H4 (cell line): ENCODE results near the gene SLC22A17. TPM values are rescaled to one million over a fixed set of nuclear protein-coding genes. Genes with fewer than 3 reads are reported as not detected.
A peak's percentile ranks its signal among the peaks of the same experiment; 100 is the strongest.
"Not testable (repeated sequence)": the region's sequence is repeated elsewhere in the genome, so short reads cannot be mapped to it uniquely, and the experiment has no call there.

ENCODE experiments used
- DNase-seq: peaks from one replicate; pipeline ENCODE4 v3.0.0-alpha.2; 2015; ENCODE audit warnings: low spot score
- total RNA-seq: library from RNA; depleted of rRNA; stranded (reverse); fragments of >200 nt; shearing (Covaris generic); gene quantifications from 2 replicates; pipeline ENCODE4 v1.2.3, GENCODE V29; 2014; rRNA removed

Gene SLC22A17
- 4.6 and 5.3 TPM in 2 replicates for total RNA-seq

DNA sequence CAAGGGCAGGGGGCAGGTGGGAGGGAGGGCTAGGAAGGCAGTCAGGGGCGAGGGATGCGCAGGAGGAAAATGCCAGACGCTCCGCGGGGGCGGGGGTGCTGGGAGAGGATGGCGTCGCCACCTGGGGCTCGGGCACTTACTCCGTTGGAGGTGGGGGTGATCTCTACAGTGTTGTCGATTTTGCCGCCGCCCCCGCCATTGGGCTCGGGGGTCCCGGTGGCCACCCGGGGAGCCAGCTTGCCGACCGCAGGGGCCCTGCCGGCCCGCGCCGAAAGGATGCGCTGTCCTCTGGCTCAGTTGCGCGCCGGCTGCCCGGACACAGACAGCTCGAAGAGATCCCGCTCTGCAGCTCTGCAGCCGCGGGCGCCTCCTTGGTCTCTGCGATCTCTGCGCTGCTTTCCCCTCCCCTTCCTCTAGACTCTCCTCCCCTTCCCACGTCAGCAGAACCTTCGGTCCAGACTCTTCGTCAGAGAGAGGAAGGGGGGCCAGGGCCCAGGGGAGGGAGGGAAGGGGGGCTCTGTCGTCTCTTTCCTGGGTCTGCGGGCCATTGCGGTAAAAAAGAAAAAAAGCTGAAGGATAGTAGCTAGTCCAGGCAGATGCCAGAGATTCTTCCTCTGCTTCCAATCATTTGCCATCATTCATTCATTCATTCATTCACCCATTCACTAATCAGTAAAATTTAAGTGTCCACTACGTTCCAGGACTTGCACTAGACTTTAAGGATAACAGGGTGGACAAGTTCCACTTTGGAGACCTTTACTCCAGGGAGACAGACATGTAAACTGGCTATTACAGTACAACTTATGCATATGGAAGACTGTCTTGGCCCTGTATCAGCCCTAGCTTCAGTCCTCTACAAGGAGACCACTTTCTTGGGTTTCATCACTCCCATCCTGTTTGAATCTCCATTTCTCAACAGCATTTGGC lies at the start of gene SLC22A17:
TSS of gene SLC22A17 (minus strand) at position 382 of the 927 bp plus-strand sequence.
- peak; percentile 71 for DNase-seq

DNA sequence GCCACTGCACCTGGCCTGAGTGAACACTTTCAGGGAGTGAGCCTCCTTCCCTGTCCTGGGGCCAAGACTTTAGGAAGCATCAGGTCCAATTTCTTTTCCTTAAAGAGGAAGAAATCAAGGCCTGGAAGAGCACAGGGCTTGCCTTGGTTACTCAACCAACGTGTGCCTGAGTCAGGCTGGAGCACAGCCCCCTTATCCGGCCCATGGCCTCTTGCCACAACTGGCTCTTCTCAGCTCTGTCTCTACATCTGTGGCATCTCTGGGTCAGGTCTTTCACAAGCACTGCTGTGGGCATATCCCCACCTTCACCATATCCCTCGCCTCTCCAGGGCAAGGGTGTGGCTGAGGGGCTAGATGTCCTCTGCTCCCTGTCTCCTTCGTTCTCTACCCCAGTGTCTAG lies 48.6 kb upstream of the SLC22A17 start:
- no peak for DNase-seq

DNA sequence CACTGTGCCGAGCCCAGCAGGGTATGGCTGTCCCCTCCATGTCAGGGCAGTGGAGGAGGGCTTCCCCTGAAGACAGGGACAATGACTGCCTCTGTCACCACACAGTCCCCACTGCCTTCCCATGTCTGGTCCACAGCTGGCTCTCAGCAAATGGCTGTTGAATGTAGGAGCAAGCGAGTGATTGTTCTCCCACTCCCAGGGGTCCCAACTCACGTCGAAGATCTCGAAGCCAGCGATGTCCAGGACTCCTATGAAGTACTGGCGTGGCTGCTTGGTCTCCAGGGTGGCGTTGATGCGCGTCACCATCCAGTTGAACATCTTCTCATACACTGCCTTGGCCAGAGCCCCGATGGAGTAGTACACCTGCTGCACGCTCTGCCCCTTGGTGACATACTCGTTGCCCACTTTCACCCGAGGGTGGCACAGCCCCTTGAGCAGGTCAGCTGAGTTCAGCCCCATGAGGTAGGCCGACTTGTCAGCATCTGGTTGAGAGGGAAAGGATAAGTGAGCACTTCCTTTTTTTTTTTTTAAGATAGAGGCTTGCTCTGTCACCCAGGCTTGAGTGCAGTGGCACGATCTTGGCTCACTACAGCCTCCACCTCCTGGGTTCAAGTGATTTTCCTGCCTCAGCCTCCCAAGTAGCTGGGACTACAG lies 47.9 kb upstream of the SLC22A17 start:
- DNase-seq: not testable (repeated sequence)

DNA sequence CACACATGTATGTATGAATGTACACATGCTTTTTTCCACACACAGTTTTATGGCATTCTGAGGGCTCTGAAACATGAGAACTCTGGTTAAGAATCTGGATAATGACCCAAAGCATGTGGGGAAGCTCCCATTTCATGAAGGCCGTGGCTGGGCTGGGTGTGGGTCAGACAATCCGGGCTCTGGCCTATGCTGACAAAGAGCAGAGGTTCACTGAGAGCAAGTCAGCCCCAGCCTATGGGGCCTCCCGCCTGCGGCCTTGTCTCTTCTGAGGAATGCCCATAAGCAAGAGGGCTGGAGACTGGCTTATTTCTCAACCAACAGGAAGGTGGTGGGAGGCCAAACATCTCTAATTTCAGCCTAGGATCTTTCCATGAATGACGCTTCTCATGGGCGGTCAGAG lies 46.9 kb upstream of the SLC22A17 start:
- no peak for DNase-seq

DNA sequence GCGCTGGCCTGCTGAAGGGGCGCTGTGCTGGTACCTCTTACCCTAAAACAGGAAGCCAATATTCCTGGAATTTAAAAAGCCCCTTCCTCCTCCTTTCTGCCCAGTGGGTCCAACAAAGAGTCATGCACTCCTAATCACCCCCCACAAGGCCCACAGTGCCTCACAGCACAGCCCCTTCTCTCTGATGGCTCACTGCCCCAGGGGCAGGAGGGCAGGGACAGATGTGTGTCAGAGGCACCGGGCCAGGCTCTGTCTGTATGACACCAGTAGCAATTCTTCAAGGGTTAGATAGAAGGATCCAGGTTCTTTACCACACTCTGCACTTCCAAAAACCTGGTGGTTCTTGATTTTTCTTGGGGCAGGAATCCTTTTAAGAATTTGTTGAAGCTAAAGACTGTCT lies 46.4 kb upstream of the SLC22A17 start:
- no peak for DNase-seq

DNA sequence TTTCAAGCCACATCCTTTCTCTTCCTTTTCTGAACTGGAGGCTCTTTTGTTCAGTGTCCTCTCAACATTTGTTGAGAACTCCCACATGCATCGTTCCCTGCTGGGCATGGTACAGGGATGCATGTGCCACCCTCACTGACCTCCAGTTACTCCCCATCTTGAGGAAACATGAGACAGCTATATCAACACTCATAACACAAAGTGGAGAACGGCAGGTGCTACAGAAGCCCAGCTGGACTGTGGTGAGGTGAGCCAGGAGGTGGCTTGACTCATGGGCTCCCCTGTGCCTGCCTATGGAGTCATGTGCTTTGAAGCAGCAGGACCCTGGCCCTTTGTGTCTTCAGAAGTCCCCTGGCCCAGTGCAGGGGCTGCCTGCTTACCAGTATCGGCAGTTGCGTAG lies 45.7 kb upstream of the SLC22A17 start:
- no peak for DNase-seq

DNA sequence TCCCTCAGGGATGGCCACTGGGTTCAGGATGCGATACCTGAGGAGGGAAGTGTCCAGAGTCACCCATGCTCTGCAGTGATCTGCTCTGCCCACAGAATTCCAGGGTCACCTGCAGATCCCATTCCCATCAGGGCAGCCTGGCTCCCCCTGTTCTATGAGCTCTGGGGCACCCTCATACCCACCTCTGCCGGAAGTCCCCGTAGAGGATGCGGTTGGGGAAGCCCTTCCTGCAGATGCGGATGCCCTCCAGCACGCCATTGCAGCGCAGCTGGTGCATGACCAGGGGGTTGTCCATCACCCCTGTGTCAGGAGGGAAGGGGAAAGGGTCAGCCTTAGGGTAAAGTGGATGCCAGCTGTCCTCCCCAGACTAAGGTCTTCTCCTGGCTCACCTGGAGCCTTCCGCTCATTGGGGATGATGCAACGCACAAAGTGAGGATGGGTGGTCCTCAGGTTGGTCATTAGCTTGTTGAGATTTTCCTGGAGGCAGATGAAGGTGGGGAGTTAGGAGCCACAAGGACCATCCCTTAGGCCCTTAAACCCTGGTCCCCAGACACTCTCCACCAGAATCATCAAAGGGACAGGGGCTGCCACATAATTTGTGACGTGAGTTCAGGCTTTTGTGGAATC lies 44.2 kb upstream of the SLC22A17 start:
- DNase-seq: no peak

DNA sequence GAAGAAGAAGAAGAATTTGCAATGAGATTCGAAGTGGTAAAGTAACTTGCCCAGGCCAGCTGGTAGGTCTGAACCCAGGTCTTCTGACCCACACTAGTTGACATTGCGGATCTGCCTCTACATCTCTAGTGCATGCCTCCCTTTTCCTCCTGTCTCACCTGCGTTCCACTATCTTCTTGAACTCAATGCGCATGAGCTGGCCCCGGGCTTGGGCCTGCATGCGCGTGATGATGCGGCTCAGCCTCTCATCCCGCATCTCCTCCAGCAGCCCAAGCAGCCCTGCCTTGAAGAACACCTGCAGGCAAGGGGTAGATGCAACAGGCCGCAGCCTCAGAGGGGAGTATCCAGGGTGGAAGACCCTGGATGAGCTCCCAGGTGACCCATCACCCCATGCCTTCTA lies 43.4 kb upstream of the SLC22A17 start:
- no peak for DNase-seq

DNA sequence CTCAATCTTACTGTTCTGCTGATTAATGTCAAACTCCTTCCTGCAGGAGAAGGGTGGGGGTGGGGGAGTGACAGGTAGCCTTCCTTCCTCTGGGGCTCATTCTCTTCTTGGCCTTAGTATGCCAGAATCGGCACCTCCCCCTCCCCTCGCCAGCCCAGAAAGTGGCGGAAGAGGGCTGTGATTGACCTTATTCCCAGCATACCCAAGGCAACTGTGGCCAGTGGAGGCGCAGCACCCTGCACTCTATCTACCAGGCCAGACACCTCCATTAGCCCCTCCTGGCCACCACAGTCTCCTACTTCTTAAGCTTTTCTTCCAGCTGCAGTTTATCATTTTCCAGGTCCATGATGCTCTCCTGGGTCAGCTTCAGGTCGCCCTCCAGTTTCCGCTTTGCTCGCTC lies 39.9 kb upstream of the SLC22A17 start:
- DNase-seq: no peak

DNA sequence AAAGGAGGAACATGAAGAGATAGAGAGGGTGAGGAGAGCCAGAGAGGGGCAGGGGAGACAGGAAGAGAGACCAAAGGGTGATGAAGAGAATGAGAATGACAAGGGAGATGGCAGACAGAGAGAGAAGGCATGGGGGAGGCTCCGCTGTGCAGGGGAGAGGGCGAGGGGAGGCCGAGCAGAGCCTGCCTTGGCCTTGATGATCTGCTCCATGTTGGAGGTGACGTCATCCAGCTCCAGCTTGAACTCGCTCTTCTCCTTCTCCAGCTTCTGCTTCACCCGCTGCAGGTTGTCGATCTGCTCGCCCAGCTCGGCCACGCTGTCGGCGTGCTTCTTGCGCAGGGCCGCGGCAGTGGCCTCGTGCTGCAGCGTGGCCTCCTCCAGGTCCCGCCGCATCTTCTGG lies 37.2 kb upstream of the SLC22A17 start:
- DNase-seq: not testable (repeated sequence)

DNA sequence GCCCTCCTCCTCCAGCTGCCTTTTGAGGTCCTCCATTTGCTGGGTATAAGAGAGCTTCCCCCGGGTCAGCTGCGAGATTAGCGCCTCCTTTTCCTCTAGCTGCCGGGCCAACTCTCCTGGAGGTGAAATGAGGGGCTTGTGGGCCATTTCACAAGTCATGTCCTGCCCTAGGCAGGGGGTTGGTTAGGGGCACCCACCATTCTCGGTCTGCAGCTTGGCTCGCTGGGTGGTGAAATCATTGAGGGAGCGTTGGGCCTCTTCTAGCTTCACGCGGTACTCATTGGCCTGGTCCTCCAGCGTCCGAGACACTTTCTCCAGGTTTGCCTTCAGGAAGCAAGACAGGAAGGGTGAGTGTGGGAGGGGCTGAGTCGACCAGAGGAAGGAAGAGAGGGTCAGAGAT lies 36.7 kb upstream of the SLC22A17 start:
- DNase-seq: no peak

DNA sequence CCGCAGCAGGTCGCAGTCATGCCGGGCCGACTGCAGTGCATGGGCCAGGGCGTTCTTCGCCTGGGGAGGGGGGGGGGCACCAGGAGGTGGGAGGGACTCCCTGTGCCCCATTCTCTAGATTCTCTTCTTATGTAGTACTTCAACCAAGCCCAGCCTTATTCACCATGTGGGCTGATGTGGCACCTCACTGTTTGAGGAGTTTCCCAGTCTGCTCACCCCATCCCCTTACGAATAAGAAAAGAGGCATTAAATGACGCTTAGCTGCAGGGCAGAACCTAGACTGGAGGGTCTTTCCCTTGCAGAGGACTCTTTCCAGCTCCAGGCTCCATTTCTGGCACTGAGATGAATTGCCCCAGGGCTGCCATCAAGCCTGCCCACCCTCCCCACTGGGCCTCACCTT lies 36.3 kb upstream of the SLC22A17 start:
- DNase-seq: no peak

DNA sequence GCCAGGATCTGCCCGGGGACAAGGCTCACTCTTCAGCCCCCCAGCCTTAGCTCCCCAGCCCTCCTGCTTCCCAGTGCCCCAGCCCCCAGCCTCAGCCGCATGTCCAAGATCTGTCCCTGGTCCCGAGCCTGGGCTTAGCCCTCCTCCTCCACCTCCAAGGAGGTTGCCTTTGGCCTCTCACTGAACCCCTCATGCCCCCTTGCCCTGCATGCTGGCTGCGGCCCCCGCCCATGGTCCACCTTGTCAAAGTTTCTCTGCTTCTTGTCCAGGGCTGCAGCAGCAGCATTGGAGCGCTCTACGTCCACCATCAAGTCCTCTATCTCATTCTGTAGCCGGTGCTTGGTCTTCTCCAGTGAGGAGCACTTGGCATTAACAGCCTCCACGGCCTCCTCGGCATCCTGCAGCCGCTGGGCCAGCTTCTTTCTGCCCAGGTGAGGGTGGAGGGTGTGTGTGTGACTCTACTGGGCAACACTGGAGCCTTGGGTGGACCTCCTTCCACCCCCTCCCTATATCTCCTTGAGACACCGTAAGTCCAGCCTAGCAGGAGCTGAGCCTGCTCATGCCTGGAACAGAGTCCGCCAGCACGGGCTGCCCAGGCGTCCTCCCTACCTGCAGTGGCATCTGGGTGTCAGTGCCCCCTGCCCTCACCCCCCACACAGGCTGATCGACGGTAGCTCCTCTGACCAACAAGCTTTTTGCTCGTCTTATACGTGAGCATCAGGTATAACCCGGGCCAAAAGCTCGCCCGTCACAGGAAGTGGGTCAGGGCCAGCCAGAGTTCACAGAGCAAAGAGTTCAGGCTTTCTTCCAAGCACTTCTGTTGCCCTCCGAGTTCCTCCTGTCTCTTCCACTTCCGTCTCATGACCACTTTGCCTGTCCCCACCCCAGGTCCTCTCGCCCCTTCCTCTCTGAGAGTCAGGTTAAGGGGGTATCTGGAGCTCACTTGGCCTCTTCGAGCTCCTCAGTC lies 35.5 kb upstream of the SLC22A17 start:
- no peak for DNase-seq

DNA sequence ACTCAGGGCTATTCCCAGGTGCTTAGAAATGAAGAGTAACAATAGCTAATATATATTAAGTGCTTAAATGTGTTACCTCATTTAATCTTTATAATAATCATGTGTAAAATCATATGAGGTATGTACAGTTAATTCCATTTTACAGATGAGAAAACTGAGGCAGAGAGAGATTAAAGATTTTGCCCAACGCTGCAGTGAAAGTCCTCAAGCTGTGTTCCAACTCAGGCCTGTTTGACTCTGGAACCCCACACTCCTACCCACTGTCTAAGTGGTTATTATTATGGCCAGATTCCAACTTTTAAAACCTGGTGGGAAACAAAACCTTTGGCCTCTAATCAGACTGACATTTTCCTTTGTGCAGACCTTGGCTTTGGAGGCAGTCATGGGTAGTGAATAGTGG lies 34.3 kb upstream of the SLC22A17 start:
- DNase-seq: no peak

DNA sequence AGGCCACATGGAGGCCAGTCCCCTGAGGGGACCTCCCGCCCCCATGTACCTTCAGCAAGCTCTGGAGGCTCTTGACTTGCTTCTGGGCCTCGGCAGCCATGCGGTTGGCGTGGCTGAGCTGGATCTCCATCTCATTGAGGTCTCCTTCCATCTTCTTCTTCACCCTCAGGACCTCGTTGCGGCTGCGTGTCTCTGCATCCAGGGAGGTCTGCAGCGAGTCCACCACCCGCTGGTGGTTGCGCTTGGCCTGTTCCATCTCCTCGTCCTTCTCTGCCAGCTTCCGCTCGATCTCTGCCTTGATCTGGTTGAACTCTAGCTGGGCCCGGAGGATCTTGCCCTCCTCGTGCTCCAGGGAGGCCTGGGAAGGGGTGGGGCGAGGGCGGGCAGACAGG lies 33.6 kb upstream of the SLC22A17 start:
- not testable (repeated sequence) for DNase-seq

DNA sequence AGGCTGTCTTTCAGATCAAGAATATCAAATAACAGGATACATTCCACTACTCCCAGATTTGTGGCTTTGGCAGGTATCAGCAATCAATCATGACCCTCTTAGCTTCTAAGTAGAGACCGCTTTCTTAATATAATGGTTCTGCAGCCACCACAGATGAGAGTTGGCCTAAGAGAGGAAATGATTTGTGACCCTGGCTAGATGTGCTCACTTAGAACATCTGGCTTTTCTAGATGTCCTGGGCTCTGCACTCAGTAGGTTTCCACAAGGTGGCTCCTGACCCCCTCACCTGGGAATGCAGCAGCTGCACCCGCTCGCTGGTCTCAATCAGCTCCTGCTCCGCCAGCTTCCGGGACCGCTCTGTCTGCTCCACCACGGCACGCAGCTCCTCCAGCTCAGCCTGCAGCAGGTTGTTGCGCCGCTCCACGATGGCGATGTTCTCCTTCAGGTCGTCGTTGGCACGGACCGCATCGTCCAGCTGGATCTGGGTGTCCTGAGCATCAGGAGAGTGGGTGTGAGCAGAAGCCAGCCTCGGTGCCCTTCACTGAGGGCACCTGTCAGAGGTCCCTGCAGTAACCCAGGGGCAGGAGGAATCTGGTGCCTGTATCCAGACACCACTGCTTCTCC lies 33.1 kb upstream of the SLC22A17 start:
- DNase-seq: no peak

DNA sequence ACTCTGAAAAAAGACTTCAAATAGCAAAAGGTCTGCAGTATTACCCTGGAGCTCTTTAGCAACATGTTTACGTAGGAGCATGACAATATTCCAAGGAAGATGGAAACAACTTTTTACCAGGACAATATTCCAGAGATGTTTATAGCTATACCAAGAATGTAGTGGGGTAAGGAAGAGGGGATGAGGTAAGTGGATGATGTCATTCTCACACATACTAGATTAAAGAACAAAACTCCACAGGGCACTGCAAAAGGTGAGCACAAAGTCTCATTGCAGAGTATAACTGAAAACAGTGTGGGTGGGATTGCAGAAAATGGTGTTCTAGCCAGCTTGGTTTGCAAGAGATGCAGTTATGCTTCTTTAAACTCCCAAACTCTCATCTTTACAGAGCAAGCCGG lies 32.6 kb upstream of the SLC22A17 start:
- no peak for DNase-seq

DNA sequence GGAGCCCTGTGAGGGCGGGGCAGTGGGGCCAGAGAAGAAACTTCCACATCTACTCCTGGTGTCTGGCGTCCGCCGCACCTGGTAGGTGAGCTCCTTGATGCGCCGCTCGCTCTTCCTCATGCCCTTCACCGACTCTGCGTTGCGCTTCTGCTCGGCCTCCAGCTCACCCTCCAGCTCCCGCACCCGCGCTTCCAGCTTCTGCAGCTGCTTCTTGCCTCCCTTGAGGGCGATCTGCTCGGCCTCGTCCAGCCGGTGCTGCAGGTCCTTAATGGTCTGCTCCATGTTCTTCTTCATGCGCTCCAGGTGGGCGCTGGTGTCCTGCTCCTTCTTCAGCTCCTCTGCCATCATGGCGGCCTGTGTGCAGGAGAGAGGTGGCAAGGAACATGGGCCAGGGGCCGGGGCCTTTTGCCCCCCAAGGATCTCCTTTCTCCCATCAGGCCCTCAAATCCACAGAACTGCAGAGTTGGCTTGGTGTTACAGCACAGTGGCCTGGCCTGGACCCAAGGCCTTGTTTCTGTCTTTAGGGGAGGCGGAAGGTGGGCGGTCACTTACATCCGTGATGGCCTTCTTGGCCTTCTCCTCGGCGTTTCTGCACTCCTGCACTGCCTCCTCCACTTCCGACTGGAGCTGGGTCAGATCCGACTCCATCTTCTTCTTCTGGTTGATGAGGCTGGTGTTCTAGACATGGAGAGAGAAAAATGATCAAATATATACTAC lies 31.8 kb upstream of the SLC22A17 start:
- DNase-seq: no peak

DNA sequence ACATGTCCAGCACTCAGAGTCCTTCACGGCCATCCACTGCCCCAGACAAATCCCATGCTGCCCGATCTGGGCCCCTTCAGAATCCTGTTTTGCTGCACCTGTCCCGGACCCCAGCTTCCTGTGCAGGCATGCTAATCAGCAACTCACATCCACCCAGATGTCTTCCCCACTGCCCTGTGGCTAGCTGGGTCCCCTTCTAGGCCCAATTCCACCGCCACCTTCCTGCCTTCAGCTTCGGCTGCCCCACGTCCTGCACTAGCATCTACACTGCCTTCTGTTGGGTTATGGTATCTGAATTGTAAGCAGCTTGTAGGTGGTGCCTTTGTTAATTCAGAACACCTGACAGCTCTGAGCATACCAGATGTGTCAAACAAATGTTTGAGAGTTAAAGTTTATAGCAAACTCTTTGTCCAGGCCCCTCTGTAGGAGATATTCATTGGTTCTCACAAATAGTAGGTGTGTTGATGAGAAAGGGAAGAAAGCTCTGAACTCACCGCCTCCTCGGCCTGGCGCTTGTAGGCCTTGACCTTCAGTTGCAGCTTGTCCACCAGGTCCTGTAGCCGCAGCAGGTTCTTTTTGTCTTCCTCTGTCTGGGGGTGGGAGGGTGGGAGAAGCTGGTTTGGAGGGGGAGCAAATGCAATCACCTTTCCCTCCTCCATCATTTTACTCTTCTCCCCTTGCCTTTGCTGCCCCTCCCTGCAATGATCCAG lies 30.2 kb upstream of the SLC22A17 start:
- no peak for DNase-seq

DNA sequence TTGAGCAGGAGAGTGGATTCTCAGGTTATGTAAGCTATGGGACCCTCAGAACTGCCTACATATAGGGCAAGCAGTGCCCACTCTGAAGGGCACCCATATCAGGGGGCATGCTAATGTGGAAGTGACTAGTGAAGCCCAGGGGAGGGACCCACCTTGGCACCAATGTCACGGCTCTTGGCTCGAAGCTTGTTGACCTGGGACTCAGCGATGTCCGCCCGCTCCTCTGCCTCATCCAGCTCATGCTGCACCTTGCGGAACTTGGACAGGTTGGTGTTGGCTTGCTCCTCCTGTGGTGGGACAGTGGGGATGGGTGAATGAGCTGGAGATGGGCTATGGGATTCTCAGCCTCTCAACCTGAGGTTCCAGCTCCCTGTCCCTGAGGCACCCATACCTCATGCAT lies 29.6 kb upstream of the SLC22A17 start:
- DNase-seq: no peak
